Body of pancreas (tissue), 4 donors: ENCODE measurements around the gene SH3TC1. TPM values are rescaled to one million over a fixed set of nuclear protein-coding genes. Genes with fewer than 3 reads are reported as not detected.
A peak's percentile ranks its signal among the peaks of the same experiment; 100 is the strongest.

Experiments used
- ATAC-seq: fragments of 150-250 bp; one replicate; pipeline ENCODE4 v1.9.1; 2016
- DNase-seq, 4 donors: peaks; one replicate each; pipeline ENCODE4 v3.0.0-alpha.2; 2019
- H3K27ac ChIP-seq, 4 donors: fragments of 200-600 bp; sonication (generic); 1 replicate in 3 of 4; 2 replicates in 1 of 4; pipeline versions ENCODE4 v1.5.1 to v1.6.1; 2016 to 2019; ENCODE audit warnings: mild to moderate bottlenecking in 1 of 4, mixed read lengths in 1 of 4, moderate library complexity in 1 of 4
- H3K27me3 ChIP-seq, 2 donors: fragments of 200-600 bp; sonication (generic); one replicate each; pipeline ENCODE4 v1.6.0; 2016; ENCODE audit warnings: mild to moderate bottlenecking in 1 of 2
- H3K36me3 ChIP-seq, 2 donors: fragments of 200-600 bp; sonication (generic); replicated peaks in 1 of 2; 2 replicates each; pipeline ENCODE4 v1.5.1; 2016; ENCODE audit warnings: low read depth in 2 of 2; ENCODE audit not compliant: insufficient read depth in 1 of 2
- H3K4me1 ChIP-seq: fragments of 200-600 bp; sonication (generic); one replicate; pipeline ENCODE4 v1.6.0; 2016
- H3K4me3 ChIP-seq, 2 donors: fragments of 200-600 bp; sonication (generic); 1 replicate in 1 of 2; 2 replicates in 1 of 2; pipeline ENCODE4 v1.5.1; 2016 to 2019
- H3K9me3 ChIP-seq, 3 donors: fragments of 200-600 bp; sonication (generic); 1 replicate in 2 of 3; 2 replicates in 1 of 3; pipeline ENCODE4 v1.5.1; 2016
- POLR2A ChIP-seq, 3 donors: fragments of 450-650 bp; IDR thresholded peaks; one replicate each; pipeline ENCODE4 v1.6.1; 2016; ENCODE audit warnings: antibody characterized with exemption in 3 of 3, mild to moderate bottlenecking in 2 of 3
- WGBS, 2 donors: methylation state at CpG; one replicate each; pipeline ENCODE4 v1.1.5; 2017; 5-methylcytosine and 5-hydroxymethylcytosine counted together
- intact Hi-C: fragments of 100-400 bp; cut with DNase I; formaldehyde crosslinking; loops from one replicate; pipeline ENCODE4 v1.15.1; 2023
- total RNA-seq, 2 donors: library from RNA; depleted of rRNA; stranded (reverse); fragments of >200 nt; gene quantifications; one replicate each; pipeline ENCODE4 v1.1.0, GENCODE V29; 2016
- TF ChIP-seq, protein P1 (sequence below), 7 experiments: fragments of 450-650 bp in 4 of 7; fragments of 200-600 bp in 3 of 7; sonication (generic) in 3 of 7; IDR thresholded peaks; one replicate each; pipeline ENCODE4 v1.5.1; 2016 to 2019; ENCODE audit warnings: antibody characterized with exemption in 7 of 7

The SH3TC1 gene
- total RNA-seq, 2 donors from 2014 or later, result 31.1 to 103 TPM

DNA sequence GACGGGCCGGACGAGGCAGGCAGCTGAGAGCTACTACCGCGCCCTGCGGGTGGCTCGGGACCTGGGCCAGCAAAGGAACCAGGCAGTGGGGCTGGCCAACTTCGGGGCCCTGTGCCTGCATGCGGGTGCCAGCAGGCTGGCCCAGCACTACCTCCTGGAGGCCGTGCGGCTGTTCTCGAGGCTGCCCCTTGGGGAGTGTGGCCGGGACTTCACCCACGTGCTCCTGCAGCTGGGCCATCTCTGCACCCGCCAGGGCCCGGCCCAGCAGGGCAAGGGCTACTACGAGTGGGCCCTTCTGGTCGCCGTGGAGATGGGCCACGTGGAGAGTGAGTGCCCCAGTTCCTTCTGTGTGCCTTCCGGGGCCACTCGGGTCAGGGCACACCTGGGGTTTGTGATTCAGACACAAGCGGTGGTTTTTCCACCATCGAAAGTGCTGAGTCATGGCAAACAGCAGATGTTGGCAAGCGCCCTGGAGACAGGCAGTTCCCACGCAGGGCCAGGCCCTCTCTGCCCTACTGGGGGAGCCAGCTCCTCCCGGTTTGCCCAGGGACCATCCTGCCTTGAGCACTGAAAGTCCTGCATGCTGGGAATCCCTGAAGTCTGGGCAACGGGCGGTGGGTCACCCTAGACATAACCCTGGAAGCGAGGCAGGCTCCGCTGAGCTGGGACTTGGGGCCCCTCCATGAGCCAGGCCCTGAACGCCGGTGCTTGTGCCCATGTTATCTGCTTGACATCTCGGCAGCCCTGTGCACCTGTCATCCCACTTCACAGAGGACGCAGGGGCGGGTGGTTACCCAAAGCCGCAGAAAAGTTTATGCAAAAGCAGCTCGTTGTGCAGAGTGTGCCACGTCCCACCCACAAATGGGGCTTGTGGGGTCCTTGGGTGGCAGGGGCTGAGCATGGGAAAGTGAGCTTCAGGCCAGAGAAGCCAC lies 29.5 kb downstream of the SH3TC1 start:
- DNase-seq, result peak; percentile 87 to 95 (median 94)
- no peaks in the 10 kb centered on the region for H3K27me3 ChIP-seq
- peaks cover 26% of the 10 kb centered on the region for H3K4me1 ChIP-seq
- H3K9me3 ChIP-seq, result no peaks in the 10 kb centered on the region
- H3K27ac ChIP-seq, result peak overlapping the region; percentile 57 to 73 (median 66)
- ATAC-seq, result peak; percentile 85
- WGBS, 2 donors, result 28 to 69% methylated on average over 6 to 35 of the region's 39 CpGs
- intact Hi-C loops, result no loop called here
- no peak overlapping the region for H3K4me3 ChIP-seq
- H3K36me3 ChIP-seq, result peaks cover 0 to 12% of the 10 kb centered on the region in 2 donors
- TF ChIP-seq, protein P1, sequence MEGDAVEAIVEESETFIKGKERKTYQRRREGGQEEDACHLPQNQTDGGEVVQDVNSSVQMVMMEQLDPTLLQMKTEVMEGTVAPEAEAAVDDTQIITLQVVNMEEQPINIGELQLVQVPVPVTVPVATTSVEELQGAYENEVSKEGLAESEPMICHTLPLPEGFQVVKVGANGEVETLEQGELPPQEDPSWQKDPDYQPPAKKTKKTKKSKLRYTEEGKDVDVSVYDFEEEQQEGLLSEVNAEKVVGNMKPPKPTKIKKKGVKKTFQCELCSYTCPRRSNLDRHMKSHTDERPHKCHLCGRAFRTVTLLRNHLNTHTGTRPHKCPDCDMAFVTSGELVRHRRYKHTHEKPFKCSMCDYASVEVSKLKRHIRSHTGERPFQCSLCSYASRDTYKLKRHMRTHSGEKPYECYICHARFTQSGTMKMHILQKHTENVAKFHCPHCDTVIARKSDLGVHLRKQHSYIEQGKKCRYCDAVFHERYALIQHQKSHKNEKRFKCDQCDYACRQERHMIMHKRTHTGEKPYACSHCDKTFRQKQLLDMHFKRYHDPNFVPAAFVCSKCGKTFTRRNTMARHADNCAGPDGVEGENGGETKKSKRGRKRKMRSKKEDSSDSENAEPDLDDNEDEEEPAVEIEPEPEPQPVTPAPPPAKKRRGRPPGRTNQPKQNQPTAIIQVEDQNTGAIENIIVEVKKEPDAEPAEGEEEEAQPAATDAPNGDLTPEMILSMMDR (IDR thresholded peaks at IDR 0.05), result no peak
- no peak for TF ChIP-seq POLR2A (IDR thresholded peaks at IDR 0.05)

DNA sequence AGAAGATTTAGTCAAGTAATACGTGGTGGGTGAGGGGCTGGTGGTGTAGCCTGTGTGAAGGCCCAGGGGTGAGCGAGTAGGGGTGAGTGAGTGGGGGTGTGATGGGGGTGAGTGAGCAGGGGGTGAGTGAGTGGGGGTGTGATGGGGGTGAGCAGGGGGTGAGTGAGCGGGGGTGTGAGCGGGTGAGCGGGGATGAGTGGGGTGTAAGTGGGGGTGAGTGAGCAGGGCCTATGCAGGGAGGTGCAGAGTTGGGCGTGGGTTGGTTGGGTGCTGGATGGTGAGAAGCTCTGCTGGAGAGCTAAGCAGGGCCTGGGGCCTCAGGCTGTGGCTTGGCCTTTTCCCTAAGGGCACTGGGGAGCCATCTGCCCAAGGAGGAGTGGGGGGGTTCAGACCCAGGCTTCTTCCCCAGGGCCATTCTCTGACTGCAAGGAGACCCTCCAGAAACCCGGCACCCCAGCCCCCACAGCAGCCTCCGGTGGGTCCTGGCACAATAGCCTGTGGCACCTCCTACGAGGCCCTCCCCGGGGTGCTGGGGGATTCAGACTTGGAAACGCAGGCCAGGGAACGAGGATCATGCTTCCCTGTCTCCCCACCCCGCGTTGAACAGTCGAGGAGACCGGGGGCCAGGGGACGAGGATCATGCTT lies 30.4 kb downstream of the SH3TC1 start:
- TF ChIP-seq POLR2A (IDR thresholded peaks at IDR 0.05), result no peak
- TF ChIP-seq, protein P1 (IDR thresholded peaks at IDR 0.05), result no peak
- 90 to 93% methylated on average over 13 to 16 of the region's 17 CpGs for WGBS, 2 donors
- Histone ChIP-seq H3K27ac (no peak overlapping the region), H3K27me3 (no peaks in the 10 kb centered on the region), H3K4me1 (peaks cover 26% of the 10 kb centered on the region), H3K36me3 (peaks cover 0 to 12% of the 10 kb centered on the region in 2 donors), H3K4me3 (no peak overlapping the region), H3K9me3 (no peaks in the 10 kb centered on the region)
- intact Hi-C loops, result no loop called here
- no peak for ATAC-seq
- DNase-seq, result no peak

DNA sequence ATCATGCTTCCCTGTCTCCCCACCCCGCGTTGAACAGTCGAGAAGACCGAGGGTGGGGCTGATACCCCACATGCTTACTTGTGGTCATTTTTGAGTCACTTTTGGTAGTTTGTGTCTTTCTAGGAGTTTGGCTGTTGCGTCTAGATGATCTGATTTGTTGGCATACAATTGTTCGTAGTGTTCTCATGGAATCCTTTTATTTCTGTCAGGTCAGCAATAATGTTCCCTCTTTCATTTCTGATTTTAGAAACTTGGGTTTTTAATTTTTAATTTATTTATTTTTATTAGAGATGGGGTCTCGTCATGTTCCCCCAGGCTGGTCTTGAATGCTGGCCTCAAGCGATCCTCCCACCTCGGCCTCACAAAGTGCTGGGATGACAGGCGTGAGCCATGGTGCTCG lies 30.9 kb downstream of the SH3TC1 start:
- intact Hi-C loops, result no loop called here
- no peak for TF ChIP-seq POLR2A (IDR thresholded peaks at IDR 0.05)
- TF ChIP-seq, protein P1 (IDR thresholded peaks at IDR 0.05), result no peak
- whole genome bisulfite sequencing, 2 donors, result 93 to 95% methylated on average over 11 of the region's 11 CpGs
- H3K4me1 ChIP-seq, result peaks cover 26% of the 10 kb centered on the region
- no peak for ATAC-seq
- no peak for DNase-seq
- no peak overlapping the region for H3K27ac ChIP-seq
- peaks cover 0 to 11% of the 10 kb centered on the region in 2 donors for H3K36me3 ChIP-seq
- H3K27me3 ChIP-seq, result no peaks in the 10 kb centered on the region
- H3K4me3 ChIP-seq, result no peak overlapping the region
- H3K9me3 ChIP-seq, result no peaks in the 10 kb centered on the region

DNA sequence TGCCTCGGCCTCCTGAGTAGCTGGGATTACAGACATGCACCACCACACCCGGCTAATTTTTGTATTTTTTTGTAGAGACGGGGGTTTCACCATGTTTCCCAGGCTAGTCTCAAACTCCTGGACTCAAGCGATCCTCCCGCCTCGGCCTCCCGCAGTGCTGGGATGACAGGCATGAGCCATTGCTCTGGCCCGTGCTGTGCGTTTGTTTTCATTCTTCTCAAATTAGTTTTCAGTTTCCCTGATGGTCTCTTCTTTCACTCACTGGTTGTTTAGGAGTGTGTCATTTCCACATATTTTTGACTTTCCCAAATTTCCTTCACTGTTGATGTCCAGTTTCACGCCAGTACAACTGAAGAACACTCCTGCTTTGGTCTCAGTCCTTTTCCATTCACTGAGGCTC lies 31.8 kb downstream of the SH3TC1 start:
- Histone ChIP-seq H3K4me3 (no peak overlapping the region), H3K27me3 (no peaks in the 10 kb centered on the region), H3K27ac (no peak overlapping the region), H3K4me1 (peaks cover 19% of the 10 kb centered on the region), H3K36me3 (peaks cover 0 to 12% of the 10 kb centered on the region in 2 donors), H3K9me3 (no peaks in the 10 kb centered on the region)
- WGBS, 2 donors, result 94 to 96% methylated on average over 10 of the region's 10 CpGs
- intact Hi-C loops, result no loop called here
- TF ChIP-seq, protein P1 (IDR thresholded peaks at IDR 0.05), result no peak
- TF ChIP-seq POLR2A (IDR thresholded peaks at IDR 0.05), result no peak
- ATAC-seq (no peak), DNase-seq (no peak)
